Neural progenitor cell (in vitro differentiated cells): ENCODE results near the gene CADM1. TPM values are rescaled to one million over a fixed set of nuclear protein-coding genes. Genes with fewer than 3 reads are reported as not detected.

Source experiments
- DNase-seq: peaks from one replicate; pipeline ENCODE4 v3.0.0-alpha.2; 2016; ENCODE audit warnings: low spot score
- H2AFZ ChIP-seq: fragments of 200-600 bp; sonication (generic); replicated peaks from 2 replicates; pipeline ENCODE4 v1.6.1; 2016; ENCODE audit warnings: antibody characterized with exemption
- H3F3A ChIP-seq: fragments of 200-600 bp; sonication (generic); 2 replicates; pipeline ENCODE4 v1.6.1; 2016; ENCODE audit warnings: antibody characterized with exemption, low read depth
- H3K27ac ChIP-seq: fragments of 200-600 bp; sonication (generic); 2 replicates; pipeline ENCODE4 v1.5.1; 2016; ENCODE audit warnings: mild to moderate bottlenecking
- H3K27me3 ChIP-seq: fragments of 200-600 bp; sonication (generic); 2 replicates; pipeline ENCODE4 v1.6.1; 2016; ENCODE audit warnings: mild to moderate bottlenecking, moderate library complexity
- H3K36me3 ChIP-seq: fragments of 200-600 bp; sonication (generic); 2 replicates; pipeline ENCODE4 v1.5.1; 2016
- H3K4me1 ChIP-seq: fragments of 200-600 bp; sonication (generic); 2 replicates; pipeline ENCODE4 v1.6.1; 2016; ENCODE audit warnings: mixed run types
- H3K4me2 ChIP-seq: fragments of 200-600 bp; sonication (generic); 2 replicates; pipeline ENCODE4 v1.6.1; 2016
- H3K4me3 ChIP-seq: fragments of 200-600 bp; sonication (generic); 2 replicates; pipeline ENCODE4 v1.5.1; 2016
- H3K79me2 ChIP-seq: fragments of 200-600 bp; sonication (generic); 2 replicates; pipeline ENCODE4 v1.6.1; 2016; ENCODE audit warnings: low read depth
- H3K9ac ChIP-seq: fragments of 200-600 bp; sonication (generic); 2 replicates; pipeline ENCODE4 v1.6.1; 2016
- H3K9me3 ChIP-seq: fragments of 200-600 bp; sonication (generic); 2 replicates; pipeline ENCODE4 v1.5.1; 2016; ENCODE audit warnings: low read depth
- H4K20me1 ChIP-seq: fragments of 200-600 bp; sonication (generic); 2 replicates; pipeline ENCODE4 v1.6.1; 2016; ENCODE audit warnings: low read depth
- H3K27ac Mint-ChIP-seq: 3 replicates; pipeline ENCODE4 v1.8.0; 2021; ENCODE audit warnings: mixed read lengths
- H3K27me3 Mint-ChIP-seq: 2 replicates; pipeline ENCODE4 v1.8.0; 2022; ENCODE audit warnings: low read depth, mild to moderate bottlenecking, inconsistent platforms, moderate library complexity, mixed read lengths; ENCODE audit not compliant: insufficient read depth
- H3K36me3 Mint-ChIP-seq: 3 replicates; pipeline ENCODE4 v1.8.0; 2021; ENCODE audit warnings: mixed read lengths
- H3K4me1 Mint-ChIP-seq: 3 replicates; pipeline ENCODE4 v1.8.0; 2021; ENCODE audit warnings: mixed read lengths
- H3K4me3 Mint-ChIP-seq: 3 replicates; pipeline ENCODE4 v1.8.0; 2021; ENCODE audit warnings: mild to moderate bottlenecking, moderate library complexity, mixed read lengths
- H3K9me3 Mint-ChIP-seq: 3 replicates; pipeline ENCODE4 v1.8.0; 2020; ENCODE audit warnings: mixed read lengths
- EZH2 ChIP-seq: fragments of 200-600 bp; sonication (generic); IDR thresholded peaks from 2 replicates; pipeline ENCODE4 v1.6.1; 2017; ENCODE audit warnings: antibody characterized with exemption, mild to moderate bottlenecking, moderate library complexity
- EZH2phosphoT487 ChIP-seq: fragments of 200-600 bp; sonication (generic); IDR thresholded peaks from 2 replicates; pipeline ENCODE4 v1.6.1; 2017; ENCODE audit warnings: antibody characterized with exemption
- total RNA-seq: library from RNA; depleted of rRNA; stranded (reverse); fragments of >200 nt; gene quantifications from 2 replicates; pipeline ENCODE4 v1.2.3, GENCODE V29; 2015; ENCODE audit warnings: low replicate concordance
- TF ChIP-seq, protein P1 (sequence below): fragments of 200-600 bp; sonication (generic); IDR thresholded peaks from 2 replicates; pipeline ENCODE4 v1.5.1; 2017; ENCODE audit warnings: antibody characterized with exemption, mild to moderate bottlenecking

Gene CADM1
- total RNA-seq, 1 donor from 2014 or later: 123 TPM

GRCh38 chr11:115276191-115276590 lies 228.0 kb downstream of the CADM1 start:
- Histone ChIP-seq H3K27me3 (no peaks in the 10 kb centered on the region), H3K9ac (no peak overlapping the region), H3K36me3 (no peaks in the 10 kb centered on the region), H4K20me1 (no peaks in the 10 kb centered on the region), H3K4me2 (no peak overlapping the region), H2AFZ (no peak overlapping the region), H3K27ac (no peak overlapping the region), H3F3A (no peaks in the 10 kb centered on the region), H3K79me2 (no peaks in the 10 kb centered on the region), H3K4me1 (peaks cover 15% of the 10 kb centered on the region), H3K4me3 (no peak overlapping the region), H3K9me3 (no peaks in the 10 kb centered on the region)
- H3K4me3 Mint-ChIP-seq: no peak overlapping the region
- H3K27me3 Mint-ChIP-seq: no peaks in the 10 kb centered on the region
- no peak for DNase-seq
- H3K9me3 Mint-ChIP-seq: no peaks in the 10 kb centered on the region
- peaks cover 3% of the 10 kb centered on the region for H3K36me3 Mint-ChIP-seq
- H3K4me1 Mint-ChIP-seq: peaks cover 6% of the 10 kb centered on the region
- TF ChIP-seq, protein P1, sequence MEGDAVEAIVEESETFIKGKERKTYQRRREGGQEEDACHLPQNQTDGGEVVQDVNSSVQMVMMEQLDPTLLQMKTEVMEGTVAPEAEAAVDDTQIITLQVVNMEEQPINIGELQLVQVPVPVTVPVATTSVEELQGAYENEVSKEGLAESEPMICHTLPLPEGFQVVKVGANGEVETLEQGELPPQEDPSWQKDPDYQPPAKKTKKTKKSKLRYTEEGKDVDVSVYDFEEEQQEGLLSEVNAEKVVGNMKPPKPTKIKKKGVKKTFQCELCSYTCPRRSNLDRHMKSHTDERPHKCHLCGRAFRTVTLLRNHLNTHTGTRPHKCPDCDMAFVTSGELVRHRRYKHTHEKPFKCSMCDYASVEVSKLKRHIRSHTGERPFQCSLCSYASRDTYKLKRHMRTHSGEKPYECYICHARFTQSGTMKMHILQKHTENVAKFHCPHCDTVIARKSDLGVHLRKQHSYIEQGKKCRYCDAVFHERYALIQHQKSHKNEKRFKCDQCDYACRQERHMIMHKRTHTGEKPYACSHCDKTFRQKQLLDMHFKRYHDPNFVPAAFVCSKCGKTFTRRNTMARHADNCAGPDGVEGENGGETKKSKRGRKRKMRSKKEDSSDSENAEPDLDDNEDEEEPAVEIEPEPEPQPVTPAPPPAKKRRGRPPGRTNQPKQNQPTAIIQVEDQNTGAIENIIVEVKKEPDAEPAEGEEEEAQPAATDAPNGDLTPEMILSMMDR: no peak
- TF ChIP-seq EZH2phosphoT487: no peak
- TF ChIP-seq EZH2: no peak
- H3K27ac Mint-ChIP-seq: no peak overlapping the region

DNA sequence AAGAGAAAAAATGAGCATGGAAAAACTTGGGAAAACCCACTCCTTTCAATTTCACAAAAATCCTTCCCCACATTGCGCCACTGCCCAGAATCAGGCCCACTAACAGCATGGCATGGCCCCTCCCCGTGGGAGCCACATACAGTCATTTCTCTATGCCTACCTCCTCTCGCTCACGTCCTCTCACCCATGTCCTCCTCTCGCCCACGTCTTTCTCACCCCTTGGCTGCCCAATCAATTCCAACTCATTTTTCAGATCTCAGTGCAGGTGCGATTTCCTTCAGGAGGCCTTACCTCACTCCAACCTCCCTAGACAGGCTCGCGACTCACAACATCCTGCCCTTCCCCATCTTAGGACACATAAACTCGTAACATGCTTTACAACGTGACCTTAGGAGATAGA lies 229.2 kb downstream of the CADM1 start:
- H3K27ac Mint-ChIP-seq: no peak overlapping the region
- H3K4me1 Mint-ChIP-seq: peaks cover 6% of the 10 kb centered on the region
- DNase-seq: no peak
- H4K20me1 ChIP-seq: no peaks in the 10 kb centered on the region
- H3K9me3 Mint-ChIP-seq: no peaks in the 10 kb centered on the region
- no peak overlapping the region for H2AFZ ChIP-seq
- no peak overlapping the region for H3K27ac ChIP-seq
- H3K4me3 ChIP-seq: no peak overlapping the region
- peaks cover 15% of the 10 kb centered on the region for H3K4me1 ChIP-seq
- H3K9ac ChIP-seq: no peak overlapping the region
- H3K27me3 Mint-ChIP-seq: no peaks in the 10 kb centered on the region
- H3K36me3 ChIP-seq: no peaks in the 10 kb centered on the region
- no peaks in the 10 kb centered on the region for H3K79me2 ChIP-seq
- no peaks in the 10 kb centered on the region for H3F3A ChIP-seq
- no peak overlapping the region for H3K4me3 Mint-ChIP-seq
- H3K36me3 Mint-ChIP-seq: peaks cover 3% of the 10 kb centered on the region
- H3K27me3 ChIP-seq: no peaks in the 10 kb centered on the region
- no peaks in the 10 kb centered on the region for H3K9me3 ChIP-seq
- TF ChIP-seq, protein P1: no peak
- TF ChIP-seq EZH2 (no peak), EZH2phosphoT487 (no peak)
- H3K4me2 ChIP-seq: no peak overlapping the region

- Histone ChIP-seq H3K79me2 (no peaks in the 10 kb centered on the region), H3K27ac (no peak overlapping the region), H3K9me3 (no peaks in the 10 kb centered on the region), H2AFZ (no peak overlapping the region), H3K4me2 (no peak overlapping the region), H3K4me3 (no peak overlapping the region), H4K20me1 (no peaks in the 10 kb centered on the region), H3F3A (no peaks in the 10 kb centered on the region), H3K4me1 (peaks cover 15% of the 10 kb centered on the region), H3K9ac (no peak overlapping the region), H3K36me3 (no peaks in the 10 kb centered on the region), H3K27me3 (no peaks in the 10 kb centered on the region)
- peaks cover 7% of the 10 kb centered on the region for H3K4me1 Mint-ChIP-seq
- no peak overlapping the region for H3K4me3 Mint-ChIP-seq
- H3K9me3 Mint-ChIP-seq: no peaks in the 10 kb centered on the region
- no peak for DNase-seq
- no peaks in the 10 kb centered on the region for H3K27me3 Mint-ChIP-seq
- H3K27ac Mint-ChIP-seq: no peak overlapping the region
- TF ChIP-seq EZH2: no peak
- TF ChIP-seq, protein P1: no peak
- no peak for TF ChIP-seq EZH2phosphoT487
- H3K36me3 Mint-ChIP-seq: no peaks in the 10 kb centered on the region
Measured at GRCh38 chr11:115272925-115273324, 231.3 kb downstream of the CADM1 start.
